ENCODE data around the gene HUNK. TPM values are rescaled to one million over a fixed set of nuclear protein-coding genes. Genes with fewer than 3 reads are reported as not detected.

Gene HUNK
- total RNA-seq, 1 experiment from 2014 or later: not detected

GRCh38 chr21:31873275-31873695 is 465 bp downstream of the HUNK start:
- no TSS peak for BruUV-seq (replicated peaks)
- ChIA-PET POLR2A (ENCODE audit: unreplicated experiment) (no interaction called here), CTCF (no interaction called here)
- Histone ChIP-seq H3K27ac (no peak overlapping the region), H2AFZ (no peak overlapping the region), H3K9me3 (ENCODE audit: insufficient read depth, low read depth) (no peaks in the 10 kb centered on the region), H3K36me3 (ENCODE audit: low read depth) (no peaks in the 10 kb centered on the region), H3K27me3 (ENCODE audit: insufficient read depth, low read depth) (peaks cover 14% of the 10 kb centered on the region; the same call in 1 of the 2 replicates), H3K4me3 (no peak overlapping the region), H3K4me2 (no peak overlapping the region), H3K79me2 (ENCODE audit: low read depth) (no peaks in the 10 kb centered on the region), H3K9me2 (ENCODE audit: insufficient read depth) (no peaks in the 10 kb centered on the region), H3F3A (ENCODE audit: insufficient read depth, low read depth) (no peaks in the 10 kb centered on the region), H3K4me1 (replicated peaks; ENCODE audit: insufficient read depth) (no peaks in the 10 kb centered on the region), H4K20me1 (ENCODE audit: insufficient read depth) (no peaks in the 10 kb centered on the region)
- intact Hi-C loops (cut with micrococcal nuclease; ENCODE audit: unreplicated experiment): no loop called here
- no peak for DNase-seq
- no peak for TF ChIP-seq EZH2 (IDR thresholded peaks at IDR 0.05; ENCODE audit: low read depth)

- H3K9me3 ChIP-seq (ENCODE audit: insufficient read depth, low read depth): no peaks in the 10 kb centered on the region
- no peaks in the 10 kb centered on the region for H3K36me3 ChIP-seq (ENCODE audit: low read depth)
- POLR2A ChIA-PET (ENCODE audit: unreplicated experiment): interaction anchor here (0.6 kb wide), 1 partner anchor 93 kb away, joined by 4 read pairs; no protein-coding TSS in a partner anchor
- no peaks in the 10 kb centered on the region for H3K4me1 ChIP-seq (replicated peaks; ENCODE audit: insufficient read depth)
- H3K79me2 ChIP-seq (ENCODE audit: low read depth): no peaks in the 10 kb centered on the region
- H3F3A ChIP-seq (ENCODE audit: insufficient read depth, low read depth): no peaks in the 10 kb centered on the region
- no peak for TF ChIP-seq CTCF (conservative IDR thresholded peaks at IDR 0.05)
- TF ChIP-seq EZH2 (IDR thresholded peaks at IDR 0.05; ENCODE audit: low read depth): no peak
- no peak overlapping the region for H3K4me3 ChIP-seq
- no TSS peak for BruUV-seq (replicated peaks)
- H3K4me2 ChIP-seq: no peak overlapping the region
- no peak overlapping the region for H3K27ac ChIP-seq
- CTCF ChIA-PET: no interaction called here
- peaks cover 20% of the 10 kb centered on the region; the same call in 1 of the 2 replicates for H3K27me3 ChIP-seq (ENCODE audit: insufficient read depth, low read depth)
- H2AFZ ChIP-seq: no peak overlapping the region
- H3K9me2 ChIP-seq (ENCODE audit: insufficient read depth): no peaks in the 10 kb centered on the region
- no peaks in the 10 kb centered on the region for H4K20me1 ChIP-seq (ENCODE audit: insufficient read depth)
- intact Hi-C loops (cut with micrococcal nuclease; ENCODE audit: unreplicated experiment): no loop called here
- no peak for DNase-seq
These were observed 1.1 kb downstream of the HUNK start for GRCh38 chr21:31873696-31874599.

- BruUV-seq (replicated peaks): no TSS peak
- no peaks in the 10 kb centered on the region for H4K20me1 ChIP-seq (ENCODE audit: insufficient read depth)
- no peaks in the 10 kb centered on the region for H3F3A ChIP-seq (ENCODE audit: insufficient read depth, low read depth)
- no peaks in the 10 kb centered on the region for H3K4me1 ChIP-seq (replicated peaks; ENCODE audit: insufficient read depth)
- no peaks in the 10 kb centered on the region for H3K36me3 ChIP-seq (ENCODE audit: low read depth)
- H3K4me2 ChIP-seq: no peak overlapping the region
- TF ChIP-seq CTCF (conservative IDR thresholded peaks at IDR 0.05) (no peak), EZH2 (IDR thresholded peaks at IDR 0.05; ENCODE audit: low read depth) (no peak)
- H3K27me3 ChIP-seq (ENCODE audit: insufficient read depth, low read depth): peaks cover 22% of the 10 kb centered on the region; the same call in 1 of the 2 replicates
- H3K79me2 ChIP-seq (ENCODE audit: low read depth): no peaks in the 10 kb centered on the region
- DNase-seq: no peak
- POLR2A ChIA-PET (ENCODE audit: unreplicated experiment): no interaction called here
- no peaks in the 10 kb centered on the region for H3K9me2 ChIP-seq (ENCODE audit: insufficient read depth)
- intact Hi-C loops (cut with micrococcal nuclease; ENCODE audit: unreplicated experiment): no loop called here
- no peak overlapping the region for H3K4me3 ChIP-seq
- no peak overlapping the region for H2AFZ ChIP-seq
- CTCF ChIA-PET: no interaction called here
- no peak overlapping the region for H3K27ac ChIP-seq
- no peaks in the 10 kb centered on the region for H3K9me3 ChIP-seq (ENCODE audit: insufficient read depth, low read depth)
These were observed 2.0 kb downstream of the HUNK start for GRCh38 chr21:31874812-31875212.

All from PC-9 (cell line).